ENCODE data around the gene PIWIL4.
A peak's percentile ranks its signal among the peaks of the same experiment; 100 is the strongest.
"Not testable (repeated sequence)": the region's sequence is repeated elsewhere in the genome, so short reads cannot be mapped to it uniquely, and the experiment has no call there.

Gene PIWIL4

GRCh38 chr11:94549146-94549545 lies 18.0 kb upstream of the PIWIL4 start:
- DNase-seq (ENCODE audit: low spot score): no peak

- no peak for DNase-seq (ENCODE audit: low spot score)
These were observed 16.7 kb upstream of the PIWIL4 start for GRCh38 chr11:94550513-94550912.

GRCh38 chr11:94553938-94554337 lies 13.2 kb upstream of the PIWIL4 start:
- no peak for DNase-seq (ENCODE audit: low spot score)

GRCh38 chr11:94555752-94556329 lies 11.3 kb upstream of the PIWIL4 start:
- DNase-seq (ENCODE audit: low spot score): not testable (repeated sequence)

GRCh38 chr11:94557421-94557820 lies 9.7 kb upstream of the PIWIL4 start:
- no peak for DNase-seq (ENCODE audit: low spot score)

- no peak for DNase-seq (ENCODE audit: low spot score)
These were observed 9.2 kb upstream of the PIWIL4 start for GRCh38 chr11:94557992-94558391.

GRCh38 chr11:94558468-94558867 lies 8.7 kb upstream of the PIWIL4 start:
- DNase-seq (ENCODE audit: low spot score): no peak

- DNase-seq (ENCODE audit: low spot score): no peak
These were observed 8.2 kb upstream of the PIWIL4 start for GRCh38 chr11:94558932-94559331.

- no peak for DNase-seq (ENCODE audit: low spot score)
These were observed 7.8 kb upstream of the PIWIL4 start for GRCh38 chr11:94559361-94559760.

GRCh38 chr11:94560834-94561233 lies 6.3 kb upstream of the PIWIL4 start:
- DNase-seq (ENCODE audit: low spot score): no peak

- DNase-seq (ENCODE audit: low spot score): peak; percentile 82
These were observed 3.9 kb upstream of the PIWIL4 start for GRCh38 chr11:94563176-94563847.

GRCh38 chr11:94563848-94564467 lies 3.2 kb upstream of the PIWIL4 start:
- DNase-seq (ENCODE audit: low spot score): no peak

GRCh38 chr11:94568200-94568599 lies 1.0 kb downstream of the PIWIL4 start:
- no peak for DNase-seq (ENCODE audit: low spot score)

- DNase-seq (ENCODE audit: low spot score): no peak
These were observed 1.5 kb downstream of the PIWIL4 start for GRCh38 chr11:94568717-94569116.

- DNase-seq (ENCODE audit: low spot score): not testable (repeated sequence)
These were observed 5.8 kb downstream of the PIWIL4 start for GRCh38 chr11:94572975-94573374.

GRCh38 chr11:94574193-94574961 lies 7.2 kb downstream of the PIWIL4 start:
- DNase-seq (ENCODE audit: low spot score): no peak

- DNase-seq (ENCODE audit: low spot score): no peak
These were observed 9.1 kb downstream of the PIWIL4 start for GRCh38 chr11:94576306-94576705.

- no peak for DNase-seq (ENCODE audit: low spot score)
These were observed 10.7 kb downstream of the PIWIL4 start for GRCh38 chr11:94577841-94578240.

GRCh38 chr11:94581926-94582325 lies 14.8 kb downstream of the PIWIL4 start:
- no peak for DNase-seq (ENCODE audit: low spot score)

GRCh38 chr11:94583213-94583865 lies 16.2 kb downstream of the PIWIL4 start:
- no peak for DNase-seq (ENCODE audit: low spot score)

GRCh38 chr11:94583866-94584500 lies 16.8 kb downstream of the PIWIL4 start:
- no peak for DNase-seq (ENCODE audit: low spot score)

- no peak for DNase-seq (ENCODE audit: low spot score)
These were observed 17.8 kb downstream of the PIWIL4 start for GRCh38 chr11:94584978-94585377.
